KMS-11 (cell line): Measurements from ENCODE around the gene TLL2.

Experiments
- H2AFZ ChIP-seq: fragments of 200-600 bp; sonication (generic); 2 replicates; pipeline ENCODE4 v1.6.1; 2016; ENCODE audit warnings: antibody characterized with exemption, mixed run types, low read depth
- H3K27ac ChIP-seq: fragments of 200-600 bp; sonication (generic); 2 replicates; pipeline ENCODE4 v1.6.1; 2016; ENCODE audit warnings: mild to moderate bottlenecking, mixed run types
- H3K27me3 ChIP-seq: fragments of 200-600 bp; sonication (generic); 2 replicates; pipeline ENCODE4 v1.6.1; 2017; ENCODE audit warnings: mild to moderate bottlenecking, low read depth, mixed run types, moderate library complexity; ENCODE audit not compliant: insufficient read depth
- H3K36me3 ChIP-seq: fragments of 200-600 bp; sonication (generic); 2 replicates; pipeline ENCODE4 v1.6.1; 2017; ENCODE audit warnings: mild to moderate bottlenecking, mixed run types; ENCODE audit not compliant: insufficient read depth
- H3K4me1 ChIP-seq: fragments of 200-600 bp; sonication (generic); 2 replicates; pipeline ENCODE4 v1.6.1; 2016; ENCODE audit warnings: mild to moderate bottlenecking, low read depth, mixed run types; ENCODE audit not compliant: poor library complexity, severe bottlenecking
- H3K4me2 ChIP-seq: fragments of 200-600 bp; sonication (generic); 2 replicates; pipeline ENCODE4 v1.7.0; 2016; ENCODE audit warnings: mild to moderate bottlenecking, mixed run types
- H3K4me3 ChIP-seq: fragments of 200-600 bp; sonication (generic); IDR thresholded peaks from 2 replicates; pipeline ENCODE4 v1.6.1; 2017; ENCODE audit warnings: low read depth, low read length, mixed read lengths; ENCODE audit not compliant: insufficient read depth
- H3K79me2 ChIP-seq: fragments of 200-600 bp; sonication (generic); 2 replicates; pipeline ENCODE4 v1.6.1; 2016; ENCODE audit warnings: low read depth, mixed run types; ENCODE audit not compliant: insufficient read depth
- H3K9ac ChIP-seq: fragments of 200-600 bp; sonication (generic); 2 replicates; pipeline ENCODE4 v1.6.1; 2016; ENCODE audit warnings: mild to moderate bottlenecking, mixed run types
- H4K20me1 ChIP-seq: fragments of 200-600 bp; sonication (generic); 2 replicates; pipeline ENCODE4 v1.6.1; 2016; ENCODE audit warnings: mild to moderate bottlenecking, mixed run types; ENCODE audit not compliant: insufficient read depth
- TF ChIP-seq, protein P1 (sequence below): fragments of 200-600 bp; sonication (generic); conservative IDR thresholded peaks from 2 replicates; pipeline ENCODE4 v1.6.1; 2017; ENCODE audit warnings: low read depth, mild to moderate bottlenecking, antibody characterized with exemption, low read length, moderate library complexity, mixed read lengths

Gene TLL2

DNA sequence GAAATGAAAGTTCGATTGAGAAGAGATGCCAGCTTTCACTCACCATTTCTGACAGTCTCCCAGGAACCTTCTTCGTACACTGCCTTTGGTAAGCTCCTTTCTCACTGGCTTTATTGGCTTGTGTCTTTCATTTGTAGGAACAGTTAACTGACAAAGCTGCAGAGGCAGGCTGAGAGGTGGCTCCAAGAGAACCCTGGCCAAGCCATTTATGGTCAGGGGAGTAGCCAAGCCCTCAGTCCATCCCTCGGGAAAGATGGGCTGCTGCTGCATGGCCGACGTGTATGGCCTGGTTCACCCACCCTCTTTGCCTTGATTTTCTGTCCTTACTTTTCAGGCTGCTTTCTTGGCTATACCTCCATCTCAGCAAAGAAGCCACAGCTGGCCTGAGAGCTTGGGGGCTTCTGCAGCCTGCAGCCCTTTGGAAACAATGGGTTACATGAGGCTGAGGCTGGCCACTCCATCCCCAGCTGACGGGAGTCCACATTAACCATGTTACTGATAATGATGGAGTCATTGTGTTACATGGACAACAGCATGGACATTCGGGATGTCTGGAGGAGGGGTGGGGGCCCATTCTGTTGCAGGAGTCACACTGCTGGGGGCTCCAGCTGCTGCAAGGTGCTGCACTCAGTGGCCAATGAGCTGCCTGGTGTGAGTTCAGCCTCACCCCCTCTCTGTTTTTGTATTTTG lies 154.7 kb downstream of the TLL2 start, which contains the start of gene OPALIN:
Gene OPALIN (minus strand): TSS at position 152 of the 690 bp plus-strand sequence. CDS start 106 bp downstream, at position 46.
- no peak within 1 kb of the TSS for H2AFZ ChIP-seq
- TF ChIP-seq, protein P1, sequence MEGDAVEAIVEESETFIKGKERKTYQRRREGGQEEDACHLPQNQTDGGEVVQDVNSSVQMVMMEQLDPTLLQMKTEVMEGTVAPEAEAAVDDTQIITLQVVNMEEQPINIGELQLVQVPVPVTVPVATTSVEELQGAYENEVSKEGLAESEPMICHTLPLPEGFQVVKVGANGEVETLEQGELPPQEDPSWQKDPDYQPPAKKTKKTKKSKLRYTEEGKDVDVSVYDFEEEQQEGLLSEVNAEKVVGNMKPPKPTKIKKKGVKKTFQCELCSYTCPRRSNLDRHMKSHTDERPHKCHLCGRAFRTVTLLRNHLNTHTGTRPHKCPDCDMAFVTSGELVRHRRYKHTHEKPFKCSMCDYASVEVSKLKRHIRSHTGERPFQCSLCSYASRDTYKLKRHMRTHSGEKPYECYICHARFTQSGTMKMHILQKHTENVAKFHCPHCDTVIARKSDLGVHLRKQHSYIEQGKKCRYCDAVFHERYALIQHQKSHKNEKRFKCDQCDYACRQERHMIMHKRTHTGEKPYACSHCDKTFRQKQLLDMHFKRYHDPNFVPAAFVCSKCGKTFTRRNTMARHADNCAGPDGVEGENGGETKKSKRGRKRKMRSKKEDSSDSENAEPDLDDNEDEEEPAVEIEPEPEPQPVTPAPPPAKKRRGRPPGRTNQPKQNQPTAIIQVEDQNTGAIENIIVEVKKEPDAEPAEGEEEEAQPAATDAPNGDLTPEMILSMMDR = no peak

DNA sequence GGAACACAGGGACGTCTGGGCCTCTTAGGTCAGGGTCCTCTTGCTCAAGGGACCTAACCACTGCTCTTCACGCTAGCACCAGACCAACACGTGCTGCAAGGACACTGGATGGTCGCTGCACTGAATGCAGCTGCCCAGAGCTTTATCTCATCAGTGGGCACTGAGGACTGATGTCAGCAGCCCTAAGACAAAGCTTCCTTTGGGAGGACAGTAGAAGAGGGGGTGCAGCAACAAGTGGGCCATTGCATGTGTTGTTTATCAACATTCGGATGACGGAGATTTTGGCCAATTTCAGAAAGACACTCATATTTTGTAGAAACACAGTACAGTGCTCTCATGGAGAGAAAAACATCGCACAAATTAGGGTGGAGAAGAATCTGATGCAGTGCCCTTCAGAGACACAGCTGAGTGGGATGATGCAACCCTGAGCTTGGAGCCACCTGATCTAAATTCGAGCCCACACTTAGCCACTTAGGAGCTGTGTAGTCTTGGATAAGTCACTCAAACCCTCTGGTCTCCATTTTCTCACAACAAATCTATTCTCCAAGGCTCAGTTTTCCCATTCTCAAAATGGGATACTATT lies 156.6 kb downstream of the TLL2 start:
- H2AFZ ChIP-seq = no peak overlapping the region
- no peak overlapping the region for H3K4me2 ChIP-seq
- no peaks in the 10 kb centered on the region for H3K4me1 ChIP-seq
- no peaks in the 10 kb centered on the region for H4K20me1 ChIP-seq
- H3K79me2 ChIP-seq = no peaks in the 10 kb centered on the region
- no peak overlapping the region for H3K27ac ChIP-seq
- H3K9ac ChIP-seq = no peak overlapping the region
- no peak overlapping the region for H3K4me3 ChIP-seq
- no peaks in the 10 kb centered on the region for H3K27me3 ChIP-seq
- TF ChIP-seq, protein P1 = no peak
- H3K36me3 ChIP-seq = no peaks in the 10 kb centered on the region

More for the DNA sequence above, 154.7 kb downstream of the TLL2 start, which contains the start of gene OPALIN:
- Histone ChIP-seq H3K4me3 (no peak within 1 kb of the TSS), H3K4me1 (no peaks in the 10 kb centered on the region), H3K79me2 (no peaks in the 10 kb centered on the region), H3K36me3 (no peaks in the 10 kb centered on the region), H3K27ac (no peak within 1 kb of the TSS), H3K9ac (no peak within 1 kb of the TSS), H4K20me1 (no peaks in the 10 kb centered on the region), H3K27me3 (no peaks in the 10 kb centered on the region), H3K4me2 (no peak within 1 kb of the TSS)

DNA sequence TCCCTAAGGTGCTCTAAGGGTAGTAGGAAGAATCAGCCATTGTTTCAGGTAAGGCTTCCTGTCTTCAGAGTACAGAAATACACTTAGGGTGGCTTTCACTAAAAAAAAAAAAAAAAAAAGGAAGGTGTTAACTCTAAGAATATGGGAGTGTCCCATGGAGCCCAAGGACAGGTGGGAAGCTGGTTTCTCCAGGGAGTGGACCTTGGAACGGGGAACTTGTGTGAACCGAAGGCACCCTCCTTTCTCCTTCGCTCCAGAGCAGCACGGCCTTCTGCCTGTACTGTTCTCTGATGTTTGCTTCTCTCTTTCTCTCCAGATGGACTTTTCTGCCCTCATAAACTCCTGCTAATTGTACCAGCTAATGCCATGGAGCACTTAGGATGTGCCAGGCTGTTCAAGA lies 161.1 kb downstream of the TLL2 start:
- Histone ChIP-seq H3K36me3 (no peaks in the 10 kb centered on the region), H3K27ac (no peak overlapping the region), H3K9ac (no peak overlapping the region), H2AFZ (no peak overlapping the region), H3K79me2 (no peaks in the 10 kb centered on the region), H3K4me2 (no peak overlapping the region), H3K27me3 (no peaks in the 10 kb centered on the region), H3K4me3 (no peak overlapping the region), H4K20me1 (no peaks in the 10 kb centered on the region), H3K4me1 (no peaks in the 10 kb centered on the region)
- TF ChIP-seq, protein P1 = no peak

DNA sequence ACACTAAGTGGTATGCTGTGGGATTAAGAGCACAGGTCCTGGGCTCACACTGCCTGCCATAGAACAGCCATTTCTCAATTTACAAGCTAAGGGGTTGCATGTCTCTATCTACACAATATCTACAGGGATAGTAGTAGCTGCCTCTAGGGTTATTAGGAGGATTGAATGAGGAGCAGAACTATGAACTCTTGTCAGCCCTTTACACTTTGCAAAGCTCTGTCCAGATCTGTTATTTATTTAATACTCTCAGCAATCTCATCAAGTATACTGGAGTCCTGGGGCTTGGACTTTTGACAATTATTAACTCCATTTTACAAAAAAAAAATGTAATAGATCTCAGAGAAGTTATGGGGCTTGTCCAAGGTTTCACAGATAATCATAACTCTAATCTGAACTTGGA lies 161.7 kb downstream of the TLL2 start:
- H2AFZ ChIP-seq = no peak overlapping the region
- TF ChIP-seq, protein P1 = no peak
- H3K27ac ChIP-seq = no peak overlapping the region
- H3K36me3 ChIP-seq = no peaks in the 10 kb centered on the region
- no peaks in the 10 kb centered on the region for H3K4me1 ChIP-seq
- no peaks in the 10 kb centered on the region for H3K79me2 ChIP-seq
- H3K4me2 ChIP-seq = no peak overlapping the region
- no peak overlapping the region for H3K9ac ChIP-seq
- H3K27me3 ChIP-seq = no peaks in the 10 kb centered on the region
- no peaks in the 10 kb centered on the region for H4K20me1 ChIP-seq
- no peak overlapping the region for H3K4me3 ChIP-seq
